Endothelial cell of umbilical vein (primary cell): Measurements from ENCODE around the gene SVEP1. TPM values are rescaled to one million over a fixed set of nuclear protein-coding genes. Genes with fewer than 3 reads are reported as not detected.

Experiments used
- BruUV-seq: library from RNA; stranded (reverse); fragments of 400-500 nt; replicated peaks from 2 replicates; lab custom pipeline; 2021; lab: Mats Ljungman, UMichigan
- CTCF ChIA-PET: fragments of 300-600, 350-600 bp; sonication (Branson Sonifier 250); formaldehyde crosslinking; loops from one replicate; lab custom pipeline; 2021; ENCODE audit warnings: antibody characterized with exemption, inconsistent platforms; lab: Charles Lee
- POLR2A ChIA-PET: fragments of 300-600, 350-600 bp; sonication (Branson Sonifier 250); formaldehyde crosslinking; loops from one replicate; lab custom pipeline; 2021; ENCODE audit warnings: antibody characterized with exemption, inconsistent platforms; lab: Charles Lee
- DNase-seq: peaks from one replicate; pipeline ENCODE4 v3.0.0-alpha.2; 2011; ENCODE audit warnings: low read depth, low spot score
- FAIRE-seq: peaks from 2 replicates; lab custom pipeline; 2011; peaks lifted over from hg19 to GRCh38; lab: Jason Lieb, UNC
- H2AFZ ChIP-seq: 2 replicates; pipeline ENCODE4 v1.6.0; 2012; ENCODE audit warnings: low read depth, low read length, control low read depth, inconsistent platforms
- H3K27ac ChIP-seq: 2 replicates; pipeline ENCODE4 v1.5.1; 2011; ENCODE audit warnings: low read depth, mild to moderate bottlenecking, control low read depth, low read length, moderate library complexity; ENCODE audit not compliant: insufficient read depth
- H3K27me3 ChIP-seq, 2 experiments: 2 replicates each; pipeline versions ENCODE4 v1.6.0 to v1.6.1; 2011; ENCODE audit warnings: low read length in 2 of 2, mixed read lengths in 1 of 2; ENCODE audit not compliant: control insufficient read depth in 2 of 2, insufficient read depth in 2 of 2
- H3K36me3 ChIP-seq, 2 experiments: 2 replicates in 1 of 2; 3 replicates in 1 of 2; pipeline ENCODE4 v1.5.1; 2011; ENCODE audit warnings: low read length in 2 of 2, mild to moderate bottlenecking in 1 of 2, moderate library complexity in 1 of 2; ENCODE audit not compliant: control insufficient read depth in 2 of 2, insufficient read depth in 2 of 2; ENCODE audit errors: extremely low read depth in 1 of 2
- H3K4me1 ChIP-seq: 3 replicates; pipeline ENCODE4 v1.5.1; 2011; ENCODE audit warnings: mild to moderate bottlenecking, low read length; ENCODE audit not compliant: control insufficient read depth, insufficient read depth; ENCODE audit errors: extremely low read depth
- H3K4me2 ChIP-seq: 2 replicates; pipeline ENCODE4 v1.6.1; 2011; ENCODE audit warnings: low read length, control low read depth, mixed read lengths; ENCODE audit not compliant: insufficient read depth
- H3K4me3 ChIP-seq, 3 experiments: fragments of 200-600 bp in 1 of 3; sonication (generic), shearing (Covaris generic) in 1 of 3; replicated peaks in 1 of 3; 2 replicates each; pipeline ENCODE4 v1.5.1; 2011 to 2016; ENCODE audit warnings: control low read depth in 3 of 3, low read length in 3 of 3, mild to moderate bottlenecking in 2 of 3, inconsistent platforms in 1 of 3, low read depth in 1 of 3, moderate library complexity in 1 of 3; ENCODE audit not compliant: insufficient read depth in 1 of 3
- H3K79me2 ChIP-seq: 2 replicates; pipeline ENCODE4 v1.6.0; 2012; ENCODE audit warnings: low read length, inconsistent platforms; ENCODE audit not compliant: control insufficient read depth, insufficient read depth
- H3K9ac ChIP-seq: replicated peaks from 2 replicates; pipeline ENCODE3; 2011; ENCODE audit warnings: low read length, control low read depth; ENCODE audit not compliant: insufficient read depth; ENCODE audit errors: extremely low read depth
- H3K9me1 ChIP-seq: replicated peaks from 3 replicates; pipeline ENCODE4 v1.6.0; 2011; ENCODE audit warnings: mild to moderate bottlenecking, low read length; ENCODE audit not compliant: control insufficient read depth, insufficient read depth; ENCODE audit errors: extremely low read depth
- H3K9me3 ChIP-seq: replicated peaks from 2 replicates; pipeline ENCODE4 v1.5.1; 2012; ENCODE audit warnings: low read length, inconsistent platforms; ENCODE audit not compliant: control insufficient read depth, insufficient read depth
- H4K20me1 ChIP-seq: replicated peaks from 2 replicates; pipeline ENCODE3; 2011; ENCODE audit warnings: mild to moderate bottlenecking, low read length; ENCODE audit not compliant: control insufficient read depth, insufficient read depth; ENCODE audit errors: extremely low read depth
- EZH2 ChIP-seq: IDR thresholded peaks from 2 replicates; pipeline ENCODE4 v1.6.1; 2012; ENCODE audit warnings: borderline replicate concordance, low read depth, mild to moderate bottlenecking, moderate library complexity, low read length, inconsistent platforms; ENCODE audit not compliant: severe bottlenecking
- FOS ChIP-seq: IDR thresholded peaks from 2 replicates; pipeline ENCODE4 v1.6.1; 2011; ENCODE audit warnings: mild to moderate bottlenecking, low read length, moderate library complexity, borderline replicate concordance; ENCODE audit not compliant: insufficient read depth
- GATA2 ChIP-seq: IDR thresholded peaks from 2 replicates; pipeline ENCODE4 v1.7.0; 2011; ENCODE audit warnings: low read depth, mild to moderate bottlenecking, moderate library complexity, mixed read lengths, low read length; ENCODE audit not compliant: insufficient read length, insufficient read depth
- JUN ChIP-seq: IDR thresholded peaks from 2 replicates; pipeline ENCODE4 v1.6.1; 2011; ENCODE audit warnings: borderline replicate concordance, low read depth; ENCODE audit not compliant: insufficient read length, insufficient read depth
- MYC ChIP-seq: IDR thresholded peaks from one replicate; pipeline ENCODE4 v1.6.1; 2011; ENCODE audit warnings: mild to moderate bottlenecking, low read depth, low read length
- POLR2A ChIP-seq: IDR thresholded peaks from 2 replicates; pipeline ENCODE4 v1.6.1; 2012; ENCODE audit warnings: low read depth, mild to moderate bottlenecking, control low read depth, low read length
- POLR2AphosphoS5 ChIP-seq: IDR thresholded peaks from 2 replicates; pipeline ENCODE4 v1.6.1; 2012; ENCODE audit warnings: low read depth, mild to moderate bottlenecking, control low read depth, low read length, moderate library complexity; ENCODE audit not compliant: insufficient read depth
- dilution Hi-C: fragments of 300-500 bp; cut with MboI; formaldehyde crosslinking; loops from one replicate; pipeline ENCODE4 v1.15.0; 2019; ENCODE audit warnings: low sequenced_read_pairs; ENCODE audit not compliant: extremely low pct_ligation_motif_present
- intact Hi-C: fragments of 100-400 bp; cut with micrococcal nuclease; formaldehyde crosslinking; loops from one replicate; pipeline ENCODE4 v1.10.0; 2022
- polyA plus RNA-seq, 4 experiments: library from polyadenylated mRNA; depleted of rRNA in 3 of 4; stranded (reverse) in 3 of 4; unstranded in 1 of 4; fragments of >200 nt; gene quantifications; 2 replicates each; pipeline versions ENCODE4 v1.2.1 to v1.2.3, GENCODE V29; 2011 to 2012; ENCODE audit warnings: missing spikeins in 1 of 4
- total RNA-seq: library from RNA; stranded (reverse); gene quantifications from 2 replicates; pipeline ENCODE4 v1.2.3, GENCODE V29; 2021
- TF ChIP-seq, protein P1 (sequence below): IDR thresholded peaks from 2 replicates; pipeline ENCODE4 v1.6.1; 2011; ENCODE audit not compliant: insufficient read depth, insufficient read length
- TF ChIP-seq, protein P2 (sequence below), 2 donors: IDR thresholded peaks; 1 replicate in 1 of 2; 2 replicates in 1 of 2; pipeline ENCODE4 v1.5.1; 2011; ENCODE audit warnings: low read length in 2 of 2, mild to moderate bottlenecking in 2 of 2, moderate library complexity in 2 of 2, control low read depth in 1 of 2, inconsistent platforms in 1 of 2, low read depth in 1 of 2; ENCODE audit not compliant: insufficient read depth in 1 of 2; ENCODE audit errors: extremely low read depth in 1 of 2

Gene SVEP1
- total and polyA plus RNA-seq, 2 donors (not counting 3 experiments of a cell fraction or from before 2014, with no cell fraction given) = 0.04 to 0.29 TPM

DNA sequence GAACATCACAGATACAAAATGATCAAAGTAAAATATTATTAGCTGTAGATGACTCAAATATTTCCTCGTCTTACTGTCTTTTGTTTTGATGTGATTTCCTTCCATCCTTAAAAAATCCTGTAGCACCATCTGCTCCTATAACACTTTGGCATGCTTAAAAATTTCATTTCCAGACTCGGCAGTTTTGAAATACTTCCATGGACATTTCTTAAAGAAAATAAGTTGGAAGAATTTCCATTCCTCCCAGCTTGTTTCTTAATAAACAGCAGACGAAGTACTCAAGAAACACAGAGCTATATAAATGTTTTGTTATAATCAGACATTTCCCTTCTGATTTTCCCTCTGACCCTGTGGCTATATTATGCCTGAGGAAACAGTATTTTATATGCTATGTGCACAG is 41.2 kb upstream of the SVEP1 start:
- dilution Hi-C loops = no loop called here
- Histone ChIP-seq H3K9ac (no peak overlapping the region), H2AFZ (no peak overlapping the region), H3K4me3 (no peak overlapping the region), H4K20me1 (no peaks in the 10 kb centered on the region), H3K27me3 (peaks cover 0 to 1% of the 10 kb centered on the region in 2 experiments), H3K27ac (no peak overlapping the region), H3K4me2 (no peak overlapping the region), H3K79me2 (no peaks in the 10 kb centered on the region), H3K4me1 (no peaks in the 10 kb centered on the region), H3K9me3 (no peaks in the 10 kb centered on the region), H3K9me1 (no peaks in the 10 kb centered on the region), H3K36me3 (no peaks in the 10 kb centered on the region)
- ChIA-PET CTCF (interaction anchor here (0.9 to 1.8 kb wide), 3 partner anchors 193 to 1047 kb away, joined by 3 to 5 read pairs (median 4); no protein-coding TSS in a partner anchor), POLR2A (no interaction called here)
- no peak for FAIRE-seq
- no peak for DNase-seq
- TF ChIP-seq MYC = no peak
- TF ChIP-seq, protein P1, sequence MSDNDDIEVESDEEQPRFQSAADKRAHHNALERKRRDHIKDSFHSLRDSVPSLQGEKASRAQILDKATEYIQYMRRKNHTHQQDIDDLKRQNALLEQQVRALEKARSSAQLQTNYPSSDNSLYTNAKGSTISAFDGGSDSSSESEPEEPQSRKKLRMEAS = no peak
- TF ChIP-seq JUN = no peak
- TF ChIP-seq GATA2 = no peak
- TF ChIP-seq POLR2AphosphoS5 = no peak
- TF ChIP-seq, protein P2, sequence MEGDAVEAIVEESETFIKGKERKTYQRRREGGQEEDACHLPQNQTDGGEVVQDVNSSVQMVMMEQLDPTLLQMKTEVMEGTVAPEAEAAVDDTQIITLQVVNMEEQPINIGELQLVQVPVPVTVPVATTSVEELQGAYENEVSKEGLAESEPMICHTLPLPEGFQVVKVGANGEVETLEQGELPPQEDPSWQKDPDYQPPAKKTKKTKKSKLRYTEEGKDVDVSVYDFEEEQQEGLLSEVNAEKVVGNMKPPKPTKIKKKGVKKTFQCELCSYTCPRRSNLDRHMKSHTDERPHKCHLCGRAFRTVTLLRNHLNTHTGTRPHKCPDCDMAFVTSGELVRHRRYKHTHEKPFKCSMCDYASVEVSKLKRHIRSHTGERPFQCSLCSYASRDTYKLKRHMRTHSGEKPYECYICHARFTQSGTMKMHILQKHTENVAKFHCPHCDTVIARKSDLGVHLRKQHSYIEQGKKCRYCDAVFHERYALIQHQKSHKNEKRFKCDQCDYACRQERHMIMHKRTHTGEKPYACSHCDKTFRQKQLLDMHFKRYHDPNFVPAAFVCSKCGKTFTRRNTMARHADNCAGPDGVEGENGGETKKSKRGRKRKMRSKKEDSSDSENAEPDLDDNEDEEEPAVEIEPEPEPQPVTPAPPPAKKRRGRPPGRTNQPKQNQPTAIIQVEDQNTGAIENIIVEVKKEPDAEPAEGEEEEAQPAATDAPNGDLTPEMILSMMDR (IDR thresholded peaks at IDR 0.05; ENCODE audit: extremely low read depth in 1 of 2, insufficient read depth in 1 of 2, low read depth in 1 of 2, low read length in 2 of 2) = no peak
- TF ChIP-seq FOS = no peak
- TF ChIP-seq EZH2 = no peak
- TF ChIP-seq POLR2A = no peak
- no TSS peak for BruUV-seq
- intact Hi-C loops = loop anchor here (5.0 to 10.0 kb wide), 2 partner anchors 363 to 736 kb away; partner anchors contain the start of gene TXN
